C4-2B (cell line): ENCODE results near the gene GRK3.

Source experiments
- H3K27ac ChIP-seq: fragments of 450-650 bp; 2 replicates; pipeline ENCODE4 v1.5.1; 2017
- ZFX ChIP-seq: fragments of 450-650 bp; IDR thresholded peaks from 2 replicates; pipeline ENCODE4 v1.6.1; 2017
- TF ChIP-seq, protein P1 (sequence below): fragments of 450-650 bp; conservative IDR thresholded peaks from 2 replicates; pipeline ENCODE4 v1.5.1; 2017; ENCODE audit warnings: mild to moderate bottlenecking

GRK3 gene

DNA sequence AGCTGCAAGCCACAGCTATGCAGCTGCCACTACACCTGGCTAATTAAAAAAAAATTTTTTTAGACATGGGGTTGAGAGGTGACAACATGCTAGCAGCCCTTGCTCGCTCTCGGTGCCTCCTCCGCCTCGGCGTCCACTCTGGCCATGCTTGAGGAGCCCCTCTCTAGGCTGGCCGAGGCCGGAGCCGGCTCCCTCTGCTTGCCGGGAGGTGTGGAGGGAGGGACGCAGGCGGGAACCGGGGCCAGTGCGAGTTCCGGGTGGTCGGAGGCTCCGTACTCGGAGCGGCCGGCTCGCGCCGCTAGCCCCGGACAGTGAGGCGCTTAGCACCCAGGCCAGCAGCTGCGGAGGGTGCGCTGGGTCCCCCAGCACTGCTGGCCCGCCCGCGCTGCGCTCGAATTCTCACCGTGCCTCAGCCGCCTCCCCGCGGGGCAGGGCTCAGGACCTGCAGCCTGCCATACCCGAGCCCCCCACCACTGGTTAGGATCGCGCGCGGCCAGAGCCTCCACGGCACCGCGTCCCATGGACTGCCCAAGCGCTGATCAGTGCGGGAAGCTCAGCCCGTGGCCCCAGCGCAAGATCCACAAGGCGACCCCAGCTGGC is 188.2 kb downstream of the GRK3 start:
- H3K27ac ChIP-seq: no peak overlapping the region
- TF ChIP-seq, protein P1, sequence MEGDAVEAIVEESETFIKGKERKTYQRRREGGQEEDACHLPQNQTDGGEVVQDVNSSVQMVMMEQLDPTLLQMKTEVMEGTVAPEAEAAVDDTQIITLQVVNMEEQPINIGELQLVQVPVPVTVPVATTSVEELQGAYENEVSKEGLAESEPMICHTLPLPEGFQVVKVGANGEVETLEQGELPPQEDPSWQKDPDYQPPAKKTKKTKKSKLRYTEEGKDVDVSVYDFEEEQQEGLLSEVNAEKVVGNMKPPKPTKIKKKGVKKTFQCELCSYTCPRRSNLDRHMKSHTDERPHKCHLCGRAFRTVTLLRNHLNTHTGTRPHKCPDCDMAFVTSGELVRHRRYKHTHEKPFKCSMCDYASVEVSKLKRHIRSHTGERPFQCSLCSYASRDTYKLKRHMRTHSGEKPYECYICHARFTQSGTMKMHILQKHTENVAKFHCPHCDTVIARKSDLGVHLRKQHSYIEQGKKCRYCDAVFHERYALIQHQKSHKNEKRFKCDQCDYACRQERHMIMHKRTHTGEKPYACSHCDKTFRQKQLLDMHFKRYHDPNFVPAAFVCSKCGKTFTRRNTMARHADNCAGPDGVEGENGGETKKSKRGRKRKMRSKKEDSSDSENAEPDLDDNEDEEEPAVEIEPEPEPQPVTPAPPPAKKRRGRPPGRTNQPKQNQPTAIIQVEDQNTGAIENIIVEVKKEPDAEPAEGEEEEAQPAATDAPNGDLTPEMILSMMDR: no peak
- no peak for TF ChIP-seq ZFX

DNA sequence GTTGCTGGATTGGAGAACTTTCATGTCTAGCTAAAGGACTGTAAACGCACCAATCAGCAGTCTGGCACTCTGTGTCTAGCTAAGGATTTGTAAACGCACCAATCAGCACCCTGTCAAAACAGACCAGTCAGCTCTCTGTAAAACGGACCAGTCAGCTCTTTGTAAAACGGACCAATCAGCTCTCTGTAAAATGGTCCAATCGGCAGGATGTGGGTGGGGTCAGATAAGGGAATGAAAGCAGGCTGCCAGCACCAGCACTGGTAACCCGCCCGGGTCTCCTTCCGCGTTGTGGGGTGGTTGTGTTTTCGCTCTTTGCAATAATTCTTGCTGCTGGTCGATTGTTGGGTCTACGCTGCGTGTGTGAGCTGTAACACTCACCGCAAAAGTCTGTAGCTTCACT is 188.8 kb downstream of the GRK3 start:
- no peak overlapping the region for H3K27ac ChIP-seq
- no peak for TF ChIP-seq ZFX
- TF ChIP-seq, protein P1: no peak

DNA sequence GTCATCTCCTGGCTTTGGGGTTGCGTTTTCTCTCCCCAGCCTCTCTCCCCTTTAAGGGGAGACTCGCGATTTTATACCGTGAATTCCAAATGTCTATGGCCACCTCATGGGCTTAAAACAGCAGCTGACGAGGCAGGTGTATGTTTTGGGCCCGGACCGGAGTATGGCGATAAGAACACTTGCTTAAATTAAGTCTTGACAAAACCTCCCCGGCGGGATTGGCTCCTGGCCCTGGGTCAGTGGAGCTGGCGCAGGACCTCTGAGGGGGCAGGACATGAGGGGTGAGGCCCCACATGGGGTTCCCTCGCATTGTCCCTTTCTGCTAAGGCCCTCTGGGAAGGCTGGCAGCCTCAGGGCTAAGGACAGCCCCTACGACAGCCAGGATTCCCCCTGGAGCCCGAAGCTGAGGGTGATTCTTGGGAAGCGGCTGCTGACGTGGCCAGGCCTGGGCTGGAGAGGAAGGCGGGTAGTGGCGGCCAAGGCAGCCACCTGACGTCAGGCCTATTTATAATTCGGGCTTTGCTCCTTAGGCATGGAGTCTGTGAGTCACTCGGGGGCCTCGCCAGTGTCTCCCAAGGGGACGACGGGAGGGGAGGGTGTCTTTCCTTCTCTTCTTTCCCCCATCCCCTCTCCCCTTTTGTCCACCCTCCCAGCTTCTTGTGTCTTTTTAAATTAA is 190.2 kb downstream of the GRK3 start:
- no peak for TF ChIP-seq ZFX

DNA sequence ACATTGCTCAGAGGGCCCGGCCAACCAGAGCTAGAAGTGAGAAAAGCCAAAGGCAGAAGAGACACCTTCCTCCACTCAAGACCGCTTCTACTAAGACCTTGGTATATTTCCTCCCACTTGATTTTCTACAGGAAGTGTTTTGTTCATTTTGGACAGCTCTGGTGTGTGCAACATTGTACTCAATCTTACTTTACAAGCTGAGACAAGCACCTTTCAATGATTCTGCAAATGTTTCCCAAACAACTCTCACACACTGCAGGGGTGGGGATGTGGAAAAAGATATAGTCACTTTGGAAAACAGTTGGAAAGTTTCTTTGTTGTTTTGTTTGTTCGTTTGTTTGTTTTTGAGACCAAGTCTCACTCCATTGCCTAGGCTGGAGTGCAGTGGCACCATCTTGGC is 193.2 kb downstream of the GRK3 start:
- H3K27ac ChIP-seq: no peak overlapping the region

More for the DNA sequence above, 190.2 kb downstream of the GRK3 start:
- no peak overlapping the region for H3K27ac ChIP-seq

DNA sequence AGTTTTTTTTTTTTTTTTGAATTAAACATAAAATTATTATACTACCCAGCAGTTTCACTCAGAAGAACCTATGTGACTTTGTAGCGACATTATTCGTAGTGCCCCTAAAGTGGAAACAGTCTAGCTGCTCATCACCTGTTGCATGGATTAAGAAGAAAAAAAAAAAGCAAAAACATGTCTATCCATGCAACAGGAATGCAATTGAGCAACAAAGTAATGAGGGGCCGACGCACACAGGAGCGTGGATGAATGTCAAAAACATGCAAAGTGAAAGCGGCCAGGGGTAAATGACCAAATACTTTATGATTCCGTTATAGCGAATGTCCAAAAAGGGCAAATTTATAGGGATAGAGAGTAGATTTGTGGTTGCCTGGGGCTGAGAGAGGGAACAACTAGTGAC is 193.8 kb downstream of the GRK3 start:
- no peak overlapping the region for H3K27ac ChIP-seq
- no peak for TF ChIP-seq ZFX

More for the DNA sequence above, 193.2 kb downstream of the GRK3 start:
- TF ChIP-seq, protein P1: no peak
- TF ChIP-seq ZFX: no peak

DNA sequence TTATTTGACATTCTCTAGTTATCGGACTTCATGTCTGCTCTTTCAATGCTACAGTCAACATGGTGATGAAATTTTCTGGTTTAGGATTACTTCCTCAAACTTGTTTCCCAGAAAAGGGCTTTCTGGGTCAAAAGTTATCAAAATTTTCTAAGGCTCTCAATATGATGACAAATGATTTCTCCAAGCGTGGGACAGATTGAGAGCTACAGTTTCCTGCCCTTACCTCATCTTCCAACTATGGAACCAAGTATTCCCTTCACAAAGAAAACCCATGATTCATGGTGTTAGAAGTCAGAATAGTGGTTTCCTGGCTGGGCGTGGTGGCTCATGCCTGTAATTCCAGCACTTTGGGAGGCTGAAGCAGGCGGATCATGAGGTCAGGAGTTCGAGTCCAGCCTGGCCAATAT is 195.4 kb downstream of the GRK3 start:
- no peak overlapping the region for H3K27ac ChIP-seq
- no peak for TF ChIP-seq ZFX
- TF ChIP-seq, protein P1: no peak

DNA sequence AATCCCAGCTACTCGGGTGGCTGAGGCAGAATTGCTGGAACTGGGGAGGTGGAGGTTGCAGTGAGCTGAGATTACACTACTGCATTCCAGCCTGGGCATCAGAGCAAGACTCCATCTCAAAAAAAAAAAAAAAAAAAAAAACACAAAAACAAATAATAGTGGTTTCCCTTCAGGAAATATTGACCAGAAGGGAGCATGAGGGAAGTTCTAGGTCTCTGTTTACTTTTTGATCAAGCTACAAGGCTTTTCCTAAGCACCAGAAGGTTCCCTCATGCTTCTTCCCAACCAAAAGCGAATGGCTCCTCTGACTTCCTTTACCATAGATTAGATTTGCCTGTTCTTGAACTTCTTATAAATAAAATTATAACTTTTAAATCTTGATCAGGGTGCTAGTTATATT is 195.8 kb downstream of the GRK3 start:
- no peak overlapping the region for H3K27ac ChIP-seq
- no peak for TF ChIP-seq ZFX
- TF ChIP-seq, protein P1: no peak

DNA sequence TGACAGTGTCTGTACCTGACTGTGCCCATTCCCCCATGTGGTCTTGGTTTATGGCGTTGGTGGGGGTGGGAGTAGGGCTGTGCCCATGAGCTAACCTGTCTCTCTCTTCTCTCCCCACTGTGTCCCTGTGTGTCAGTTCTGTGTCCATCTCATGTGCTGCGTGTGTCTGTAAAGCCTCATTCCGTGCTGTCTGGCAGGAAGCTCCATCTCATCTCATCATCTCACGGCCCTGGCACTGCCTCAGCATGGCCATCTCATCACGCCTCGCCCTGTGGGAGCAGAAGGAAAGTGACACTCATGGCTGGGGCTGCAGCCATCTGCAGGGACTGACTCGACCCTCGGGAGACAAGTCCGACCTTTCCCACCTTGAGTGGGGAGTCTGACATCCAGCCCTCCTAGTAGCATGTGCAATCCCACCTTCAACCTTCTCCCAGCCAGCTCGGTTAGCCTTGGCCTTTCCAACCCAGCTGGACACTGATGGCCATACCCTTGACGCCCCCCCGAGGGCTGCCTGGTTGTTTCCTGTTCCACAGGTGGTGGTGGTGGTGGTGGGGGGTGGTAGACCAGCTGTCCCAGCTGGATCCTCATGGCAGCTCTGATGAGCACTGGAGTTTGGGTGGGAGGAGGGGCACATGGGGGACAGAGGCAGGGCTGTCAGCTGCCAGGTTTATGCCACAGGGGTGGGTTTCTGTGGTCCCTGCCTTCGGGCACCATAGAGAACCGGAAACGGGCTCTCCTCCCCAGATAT is 196.5 kb downstream of the GRK3 start:
- TF ChIP-seq, protein P1: no peak
- no peak for TF ChIP-seq ZFX
- H3K27ac ChIP-seq: no peak overlapping the region
